Effector memory CD4-positive, alpha-beta T cell (primary cell): ENCODE results near the gene DHTKD1.

Experiments used
- DNase-seq, 3 donors: peaks; one replicate each; pipeline ENCODE4 v3.0.0-alpha.2; 2020
- H3K27ac ChIP-seq: 2 replicates; pipeline ENCODE4 v1.7.0; 2013; ENCODE audit warnings: mild to moderate bottlenecking, low read length, moderate library complexity; ENCODE audit not compliant: insufficient read depth, poor library complexity, severe bottlenecking
- H3K27me3 ChIP-seq: replicated peaks from 2 replicates; pipeline ENCODE4 v1.7.0; 2013; ENCODE audit warnings: mild to moderate bottlenecking, low read length; ENCODE audit not compliant: insufficient read depth, control insufficient read depth, poor library complexity, severe bottlenecking
- H3K36me3 ChIP-seq: 2 replicates; pipeline ENCODE4 v1.7.0; 2013; ENCODE audit warnings: mild to moderate bottlenecking, low read length, moderate library complexity; ENCODE audit not compliant: control insufficient read depth, insufficient read depth
- H3K4me1 ChIP-seq: 2 replicates; pipeline ENCODE4 v1.7.0; 2013; ENCODE audit warnings: low read length, mild to moderate bottlenecking; ENCODE audit not compliant: control insufficient read depth, insufficient read depth, poor library complexity, severe bottlenecking
- H3K4me3 ChIP-seq: 2 replicates; pipeline ENCODE4 v1.7.0; 2013; ENCODE audit warnings: low read length, low read depth, mild to moderate bottlenecking; ENCODE audit not compliant: insufficient read depth, poor library complexity, severe bottlenecking
- H3K9me3 ChIP-seq: 2 replicates; pipeline ENCODE4 v1.7.0; 2013; ENCODE audit warnings: mild to moderate bottlenecking, low read length, moderate library complexity; ENCODE audit not compliant: control insufficient read depth

DHTKD1 gene

DNA sequence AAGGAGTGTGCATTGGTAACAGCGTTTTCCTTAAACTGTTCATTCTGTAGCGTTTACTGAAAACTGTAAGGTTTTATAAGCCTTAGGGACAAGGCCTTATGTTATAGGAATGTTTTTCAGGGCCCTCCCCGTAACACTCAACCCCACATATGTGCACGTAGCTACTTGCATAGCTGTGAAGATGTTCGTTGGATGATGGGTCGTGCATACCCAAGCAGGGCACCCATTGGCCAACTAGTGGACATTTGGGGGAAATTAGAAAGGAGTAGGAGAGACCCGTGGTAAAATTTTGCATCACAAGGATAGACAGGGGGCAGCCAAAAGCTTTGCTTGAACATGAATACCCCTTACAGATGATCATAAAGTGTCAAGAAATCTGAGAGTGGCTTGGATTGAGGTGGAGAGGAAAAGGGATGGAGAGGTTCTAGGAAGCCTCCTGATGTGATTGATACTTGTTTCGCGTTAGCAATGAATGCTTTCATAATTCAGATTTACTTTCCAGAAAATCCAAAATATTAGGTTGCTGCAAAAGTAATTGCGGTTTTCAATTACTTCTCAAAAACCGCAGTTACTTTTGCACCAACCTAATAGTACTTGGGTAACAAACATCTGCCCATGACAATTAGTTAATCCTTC is 61.6 kb downstream of the DHTKD1 start:
- Histone ChIP-seq H3K27ac (peak overlapping the region; percentile 93), H3K27me3 (no peaks in the 10 kb centered on the region), H3K36me3 (peaks cover 10% of the 10 kb centered on the region), H3K4me1 (no peaks in the 10 kb centered on the region), H3K9me3 (no peaks in the 10 kb centered on the region), H3K4me3 (peak overlapping the region; percentile 90)
- peak in 1 of 3 donors; percentile 22 for DNase-seq

DNA sequence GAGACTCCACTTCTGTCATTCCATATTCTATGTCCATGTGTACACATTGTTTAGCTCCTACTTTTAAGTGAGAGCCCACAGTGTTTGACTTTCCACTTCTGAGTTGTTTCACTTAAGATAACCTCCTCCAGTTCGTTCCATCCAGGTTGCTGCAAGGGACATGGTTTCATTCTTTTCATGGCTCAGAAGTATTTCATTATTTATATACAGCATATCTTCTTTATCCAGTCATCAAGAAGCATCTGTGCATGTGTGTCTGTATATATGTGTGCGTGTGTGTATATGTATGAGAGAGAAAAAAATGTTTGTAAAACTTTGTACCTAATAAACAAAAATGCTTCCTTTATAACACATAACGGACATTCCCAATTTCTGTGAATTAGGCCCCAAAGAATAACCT is 66.9 kb downstream of the DHTKD1 start:
- Histone ChIP-seq H3K36me3 (peaks cover 19% of the 10 kb centered on the region), H3K4me3 (no peak overlapping the region), H3K4me1 (no peaks in the 10 kb centered on the region), H3K27ac (no peak overlapping the region), H3K9me3 (no peaks in the 10 kb centered on the region), H3K27me3 (no peaks in the 10 kb centered on the region)
- DNase-seq, result no peak

DNA sequence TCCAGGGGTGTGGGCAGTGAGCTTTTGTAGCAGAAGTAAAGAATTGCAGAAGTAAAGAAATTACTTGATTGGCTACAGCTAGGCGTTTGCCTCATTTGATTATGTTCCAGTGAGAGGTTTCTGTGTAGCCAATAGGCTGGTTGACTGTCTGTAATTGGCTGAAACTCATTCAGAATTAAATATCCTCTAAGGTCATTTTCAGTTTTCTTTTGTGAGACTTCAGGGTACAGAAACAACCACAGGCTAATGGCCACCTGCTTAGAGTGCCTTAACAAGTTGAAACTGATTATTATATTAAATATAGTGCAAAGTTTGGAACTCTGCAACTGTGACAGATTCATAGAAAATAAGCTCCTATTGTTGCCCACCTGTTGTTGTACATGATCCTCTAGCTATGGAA is 71.3 kb downstream of the DHTKD1 start:
- H3K27ac ChIP-seq, result no peak overlapping the region
- no peaks in the 10 kb centered on the region for H3K27me3 ChIP-seq
- H3K4me3 ChIP-seq, result no peak overlapping the region
- no peaks in the 10 kb centered on the region for H3K9me3 ChIP-seq
- H3K36me3 ChIP-seq, result peaks cover 25% of the 10 kb centered on the region
- H3K4me1 ChIP-seq, result no peaks in the 10 kb centered on the region
- DNase-seq, result no peak

DNA sequence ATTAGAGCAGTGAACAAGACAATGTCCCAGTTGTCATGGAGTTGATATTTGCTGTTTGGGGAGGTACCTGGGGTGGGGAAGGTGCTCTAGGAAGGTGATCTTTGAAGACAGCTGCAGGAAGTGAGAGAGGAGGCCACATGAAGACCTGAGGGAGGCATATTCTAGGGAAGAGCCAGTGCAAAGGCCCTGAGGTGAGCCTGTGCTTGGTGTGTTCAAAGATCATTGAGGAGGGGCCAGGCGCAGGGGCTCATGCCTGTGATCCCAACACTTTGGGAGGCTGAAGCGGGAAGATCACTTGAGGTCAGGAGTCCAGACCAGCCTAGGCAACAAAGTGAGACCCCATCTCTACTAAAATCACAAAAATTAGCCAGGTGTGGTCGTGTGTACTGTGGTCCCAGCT is 75.8 kb downstream of the DHTKD1 start:
- no peak for DNase-seq
- H3K9me3 ChIP-seq, result no peaks in the 10 kb centered on the region
- H3K36me3 ChIP-seq, result peaks cover 16% of the 10 kb centered on the region

DNA sequence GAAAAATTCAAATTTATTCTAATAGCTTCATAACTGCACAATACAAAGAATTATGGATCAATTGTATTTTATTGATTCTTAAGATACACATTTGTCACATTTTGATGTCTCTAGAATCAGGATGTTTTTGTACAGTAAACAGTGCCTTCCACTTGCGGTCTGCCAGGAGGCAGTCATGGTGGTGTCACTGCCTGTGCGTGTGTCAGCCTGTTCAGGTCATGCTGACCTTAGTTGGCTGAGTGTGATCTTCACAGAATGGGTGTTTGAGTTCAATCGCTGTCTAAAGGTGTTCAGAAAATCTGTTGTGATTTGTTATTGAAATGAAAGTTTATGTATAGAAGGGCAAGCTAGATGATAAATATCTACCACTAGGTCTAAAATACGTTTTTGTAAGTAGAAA is 81.4 kb downstream of the DHTKD1 start:
- Histone ChIP-seq H3K9me3 (no peaks in the 10 kb centered on the region), H3K4me1 (no peaks in the 10 kb centered on the region), H3K4me3 (no peak overlapping the region), H3K27ac (no peak overlapping the region), H3K36me3 (peaks cover 10% of the 10 kb centered on the region), H3K27me3 (no peaks in the 10 kb centered on the region)
- DNase-seq, result no peak

More for the DNA sequence above, 75.8 kb downstream of the DHTKD1 start:
- no peak overlapping the region for H3K27ac ChIP-seq
- H3K27me3 ChIP-seq, result no peaks in the 10 kb centered on the region
- no peaks in the 10 kb centered on the region for H3K4me1 ChIP-seq
- no peak overlapping the region for H3K4me3 ChIP-seq

DNA sequence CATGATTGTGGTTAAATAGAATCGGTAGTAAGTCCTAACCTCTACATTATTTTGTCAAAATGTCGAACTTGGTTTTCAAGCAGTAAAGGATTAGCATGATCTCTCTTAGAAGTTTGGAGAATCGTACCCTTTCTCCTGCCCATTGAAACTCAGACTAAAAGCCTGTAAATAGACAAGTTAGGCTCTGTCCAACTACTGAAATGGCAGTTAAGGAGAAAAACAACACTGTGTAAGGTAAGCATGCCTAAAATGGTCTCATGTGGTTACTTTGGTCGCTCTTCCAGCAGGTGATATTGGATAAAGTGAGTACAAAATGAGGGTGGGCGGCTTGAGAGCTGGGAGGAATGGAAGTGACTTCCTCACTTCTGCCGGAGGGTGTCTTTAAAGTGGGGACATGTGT is 85.8 kb downstream of the DHTKD1 start:
- Histone ChIP-seq H3K4me3 (no peak overlapping the region), H3K27me3 (no peaks in the 10 kb centered on the region), H3K36me3 (peaks cover 15% of the 10 kb centered on the region), H3K27ac (no peak overlapping the region), H3K9me3 (no peaks in the 10 kb centered on the region), H3K4me1 (no peaks in the 10 kb centered on the region)
- DNase-seq, result no peak

DNA sequence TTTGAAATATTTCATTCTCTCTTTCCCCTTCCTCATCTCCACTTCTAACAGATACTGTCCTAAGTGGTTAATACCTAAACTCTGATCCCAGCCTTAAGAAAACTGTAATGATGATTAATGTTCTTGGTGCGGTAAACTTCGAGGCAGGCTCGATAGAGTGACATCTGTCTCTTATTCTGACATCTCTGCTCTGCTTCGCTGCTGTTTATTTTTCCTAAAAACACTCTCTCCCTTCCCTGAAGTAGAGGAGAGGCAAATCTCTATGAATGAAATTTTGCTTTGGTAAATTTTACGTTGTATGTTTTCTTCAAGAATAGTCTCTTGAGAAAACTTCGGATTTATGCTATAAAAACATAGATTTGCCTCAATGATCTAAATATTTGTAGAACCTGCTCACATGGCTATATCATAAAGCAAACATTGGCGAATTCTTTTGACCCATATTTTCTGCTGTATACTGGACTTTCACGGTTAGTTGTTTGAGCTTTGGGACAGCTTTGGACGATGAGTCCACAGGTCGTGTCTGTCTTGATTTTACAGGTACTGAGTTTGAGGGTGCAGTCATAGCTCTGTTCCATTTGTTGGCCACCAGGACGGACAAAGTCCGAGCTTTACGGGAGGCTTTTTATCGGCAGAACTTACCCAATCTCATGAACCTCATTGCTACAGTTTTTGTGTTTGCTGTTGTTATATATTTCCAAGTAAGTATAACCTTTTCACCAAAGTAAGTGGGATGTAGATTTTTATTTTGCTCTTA is 87.8 kb downstream of the DHTKD1 start:
- no peak overlapping the region for H3K27ac ChIP-seq
- H3K9me3 ChIP-seq, result no peaks in the 10 kb centered on the region
- H3K4me3 ChIP-seq, result no peak overlapping the region
- H3K36me3 ChIP-seq, result peaks cover 19% of the 10 kb centered on the region
- H3K4me1 ChIP-seq, result no peaks in the 10 kb centered on the region
- H3K27me3 ChIP-seq, result no peaks in the 10 kb centered on the region
- DNase-seq, result no peak

DNA sequence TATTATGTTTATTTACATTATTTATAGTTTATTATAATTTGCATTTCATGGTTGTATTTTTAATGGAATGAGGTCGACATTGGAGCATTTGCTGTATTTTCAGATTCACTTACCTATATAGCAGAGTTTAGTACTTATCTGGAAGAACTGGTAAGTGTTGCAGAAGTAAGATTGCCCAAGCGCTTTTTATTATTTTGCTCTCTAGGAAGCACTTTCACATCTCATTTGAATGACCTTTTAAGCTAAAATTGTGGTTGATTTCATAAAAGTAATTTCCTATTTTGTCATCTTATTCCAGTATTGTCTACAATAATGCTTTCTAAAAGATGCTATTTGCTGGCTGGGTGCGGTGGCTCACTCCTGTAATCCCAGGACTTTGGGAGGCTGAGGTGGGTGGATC is 89.4 kb downstream of the DHTKD1 start:
- peaks cover 31% of the 10 kb centered on the region for H3K36me3 ChIP-seq
- DNase-seq, result no peak
- no peaks in the 10 kb centered on the region for H3K27me3 ChIP-seq
- H3K9me3 ChIP-seq, result no peaks in the 10 kb centered on the region
- no peak overlapping the region for H3K4me3 ChIP-seq
- no peaks in the 10 kb centered on the region for H3K4me1 ChIP-seq
- H3K27ac ChIP-seq, result no peak overlapping the region

DNA sequence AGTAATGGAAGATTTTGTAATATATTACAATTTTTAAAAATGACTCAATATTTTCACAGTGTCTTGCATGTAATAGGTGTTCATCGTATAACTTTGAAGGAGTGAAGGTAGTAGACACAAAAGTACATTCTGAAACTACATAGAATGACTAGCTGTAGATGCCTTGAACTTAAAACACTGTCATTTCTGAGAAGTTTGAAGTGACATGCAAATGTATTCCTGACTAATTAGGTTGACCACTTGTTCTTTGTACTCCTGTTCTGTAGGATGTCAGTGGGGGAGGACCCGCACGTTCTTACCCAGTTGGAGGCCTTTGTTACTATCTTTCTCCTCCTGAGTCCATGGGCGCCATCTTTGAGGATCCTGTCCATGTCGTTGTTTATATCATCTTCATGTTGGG is 91.9 kb downstream of the DHTKD1 start:
- no peaks in the 10 kb centered on the region for H3K27me3 ChIP-seq
- H3K4me3 ChIP-seq, result no peak overlapping the region
- no peaks in the 10 kb centered on the region for H3K4me1 ChIP-seq
- H3K36me3 ChIP-seq, result peaks cover 40% of the 10 kb centered on the region
- H3K9me3 ChIP-seq, result no peaks in the 10 kb centered on the region
- no peak for DNase-seq
- no peak overlapping the region for H3K27ac ChIP-seq

DNA sequence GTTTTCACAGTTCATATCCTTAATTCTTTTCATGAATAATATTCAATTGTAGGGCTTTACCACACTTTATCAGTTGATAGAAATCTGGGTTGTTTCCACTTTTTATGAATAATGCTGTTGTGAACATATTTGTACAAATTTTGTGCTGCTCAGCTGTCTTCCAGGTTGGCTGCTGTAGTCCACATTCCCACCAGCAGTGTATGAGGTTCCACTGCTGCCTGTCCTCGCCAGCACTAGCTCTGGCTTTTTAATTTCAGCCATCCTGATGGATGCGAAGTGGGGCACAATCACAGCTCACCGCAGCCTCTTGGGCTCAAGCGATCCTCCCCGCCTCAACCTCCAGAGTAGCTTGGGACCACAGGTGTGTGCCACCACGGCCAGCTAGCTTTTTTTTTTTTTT is 94.2 kb downstream of the DHTKD1 start:
- no peak overlapping the region for H3K27ac ChIP-seq
- DNase-seq, result no peak
- no peaks in the 10 kb centered on the region for H3K4me1 ChIP-seq
- H3K36me3 ChIP-seq, result peaks cover 51% of the 10 kb centered on the region
- no peak overlapping the region for H3K4me3 ChIP-seq
- no peaks in the 10 kb centered on the region for H3K27me3 ChIP-seq
- no peaks in the 10 kb centered on the region for H3K9me3 ChIP-seq
